Endothelial cell of umbilical vein (primary cell): ENCODE results near the gene NOL12. TPM values are rescaled to one million over a fixed set of nuclear protein-coding genes. Genes with fewer than 3 reads are reported as not detected.

Experiments used
- BruUV-seq: library from RNA; stranded (reverse); fragments of 400-500 nt; replicated peaks from 2 replicates; lab custom pipeline; 2021; lab: Mats Ljungman, UMichigan
- CTCF ChIA-PET: fragments of 300-600, 350-600 bp; sonication (Branson Sonifier 250); formaldehyde crosslinking; loops from one replicate; lab custom pipeline; 2021; ENCODE audit warnings: antibody characterized with exemption, inconsistent platforms; lab: Charles Lee
- POLR2A ChIA-PET: fragments of 300-600, 350-600 bp; sonication (Branson Sonifier 250); formaldehyde crosslinking; loops from one replicate; lab custom pipeline; 2021; ENCODE audit warnings: antibody characterized with exemption, inconsistent platforms; lab: Charles Lee
- DNase-seq: peaks from one replicate; pipeline ENCODE4 v3.0.0-alpha.2; 2011; ENCODE audit warnings: low read depth, low spot score
- FAIRE-seq: peaks from 2 replicates; lab custom pipeline; 2011; peaks lifted over from hg19 to GRCh38; lab: Jason Lieb, UNC
- H2AFZ ChIP-seq: 2 replicates; pipeline ENCODE4 v1.6.0; 2012; ENCODE audit warnings: low read depth, low read length, control low read depth, inconsistent platforms
- H3K27ac ChIP-seq: 2 replicates; pipeline ENCODE4 v1.5.1; 2011; ENCODE audit warnings: low read depth, mild to moderate bottlenecking, control low read depth, low read length, moderate library complexity; ENCODE audit not compliant: insufficient read depth
- H3K27me3 ChIP-seq, 2 experiments: 2 replicates each; pipeline versions ENCODE4 v1.6.0 to v1.6.1; 2011; ENCODE audit warnings: low read length in 2 of 2, mixed read lengths in 1 of 2; ENCODE audit not compliant: control insufficient read depth in 2 of 2, insufficient read depth in 2 of 2
- H3K36me3 ChIP-seq, 2 experiments: 2 replicates in 1 of 2; 3 replicates in 1 of 2; pipeline ENCODE4 v1.5.1; 2011; ENCODE audit warnings: low read length in 2 of 2, mild to moderate bottlenecking in 1 of 2, moderate library complexity in 1 of 2; ENCODE audit not compliant: control insufficient read depth in 2 of 2, insufficient read depth in 2 of 2; ENCODE audit errors: extremely low read depth in 1 of 2
- H3K4me1 ChIP-seq: 3 replicates; pipeline ENCODE4 v1.5.1; 2011; ENCODE audit warnings: mild to moderate bottlenecking, low read length; ENCODE audit not compliant: control insufficient read depth, insufficient read depth; ENCODE audit errors: extremely low read depth
- H3K4me2 ChIP-seq: 2 replicates; pipeline ENCODE4 v1.6.1; 2011; ENCODE audit warnings: low read length, control low read depth, mixed read lengths; ENCODE audit not compliant: insufficient read depth
- H3K4me3 ChIP-seq, 3 experiments: fragments of 200-600 bp in 1 of 3; sonication (generic), shearing (Covaris generic) in 1 of 3; replicated peaks in 1 of 3; 2 replicates each; pipeline ENCODE4 v1.5.1; 2011 to 2016; ENCODE audit warnings: control low read depth in 3 of 3, low read length in 3 of 3, mild to moderate bottlenecking in 2 of 3, inconsistent platforms in 1 of 3, low read depth in 1 of 3, moderate library complexity in 1 of 3; ENCODE audit not compliant: insufficient read depth in 1 of 3
- H3K79me2 ChIP-seq: 2 replicates; pipeline ENCODE4 v1.6.0; 2012; ENCODE audit warnings: low read length, inconsistent platforms; ENCODE audit not compliant: control insufficient read depth, insufficient read depth
- H3K9ac ChIP-seq: replicated peaks from 2 replicates; pipeline ENCODE3; 2011; ENCODE audit warnings: low read length, control low read depth; ENCODE audit not compliant: insufficient read depth; ENCODE audit errors: extremely low read depth
- H3K9me1 ChIP-seq: replicated peaks from 3 replicates; pipeline ENCODE4 v1.6.0; 2011; ENCODE audit warnings: mild to moderate bottlenecking, low read length; ENCODE audit not compliant: control insufficient read depth, insufficient read depth; ENCODE audit errors: extremely low read depth
- H3K9me3 ChIP-seq: replicated peaks from 2 replicates; pipeline ENCODE4 v1.5.1; 2012; ENCODE audit warnings: low read length, inconsistent platforms; ENCODE audit not compliant: control insufficient read depth, insufficient read depth
- H4K20me1 ChIP-seq: replicated peaks from 2 replicates; pipeline ENCODE3; 2011; ENCODE audit warnings: mild to moderate bottlenecking, low read length; ENCODE audit not compliant: control insufficient read depth, insufficient read depth; ENCODE audit errors: extremely low read depth
- CTCF ChIP-seq, 2 donors: IDR thresholded peaks; 1 replicate in 1 of 2; 2 replicates in 1 of 2; pipeline ENCODE4 v1.5.1; 2011; ENCODE audit warnings: low read length in 2 of 2, mild to moderate bottlenecking in 2 of 2, moderate library complexity in 2 of 2, control low read depth in 1 of 2, inconsistent platforms in 1 of 2, low read depth in 1 of 2; ENCODE audit not compliant: insufficient read depth in 1 of 2; ENCODE audit errors: extremely low read depth in 1 of 2
- GATA2 ChIP-seq: IDR thresholded peaks from 2 replicates; pipeline ENCODE4 v1.7.0; 2011; ENCODE audit warnings: low read depth, mild to moderate bottlenecking, moderate library complexity, mixed read lengths, low read length; ENCODE audit not compliant: insufficient read length, insufficient read depth
- JUN ChIP-seq: IDR thresholded peaks from 2 replicates; pipeline ENCODE4 v1.6.1; 2011; ENCODE audit warnings: borderline replicate concordance, low read depth; ENCODE audit not compliant: insufficient read length, insufficient read depth
- MAX ChIP-seq: IDR thresholded peaks from 2 replicates; pipeline ENCODE4 v1.6.1; 2011; ENCODE audit not compliant: insufficient read depth, insufficient read length
- MYC ChIP-seq: IDR thresholded peaks from one replicate; pipeline ENCODE4 v1.6.1; 2011; ENCODE audit warnings: mild to moderate bottlenecking, low read depth, low read length
- POLR2A ChIP-seq: IDR thresholded peaks from 2 replicates; pipeline ENCODE4 v1.6.1; 2012; ENCODE audit warnings: low read depth, mild to moderate bottlenecking, control low read depth, low read length
- POLR2AphosphoS5 ChIP-seq: IDR thresholded peaks from 2 replicates; pipeline ENCODE4 v1.6.1; 2012; ENCODE audit warnings: low read depth, mild to moderate bottlenecking, control low read depth, low read length, moderate library complexity; ENCODE audit not compliant: insufficient read depth
- dilution Hi-C: fragments of 300-500 bp; cut with MboI; formaldehyde crosslinking; loops from one replicate; pipeline ENCODE4 v1.15.0; 2019; ENCODE audit warnings: low sequenced_read_pairs; ENCODE audit not compliant: extremely low pct_ligation_motif_present
- intact Hi-C: fragments of 100-400 bp; cut with micrococcal nuclease; formaldehyde crosslinking; loops from one replicate; pipeline ENCODE4 v1.10.0; 2022
- polyA plus RNA-seq, 4 experiments: library from polyadenylated mRNA; depleted of rRNA in 3 of 4; stranded (reverse) in 3 of 4; unstranded in 1 of 4; fragments of >200 nt; gene quantifications; 2 replicates each; pipeline versions ENCODE4 v1.2.1 to v1.2.3, GENCODE V29; 2011 to 2012; ENCODE audit warnings: missing spikeins in 1 of 4
- total RNA-seq: library from RNA; stranded (reverse); gene quantifications from 2 replicates; pipeline ENCODE4 v1.2.3, GENCODE V29; 2021

Gene NOL12
- total and polyA plus RNA-seq, 2 donors (not counting 3 experiments of a cell fraction or from before 2014, with no cell fraction given), result 23.2 to 29.1 TPM

GRCh38 chr22:37661160-37661924 lies 24.8 kb upstream of the NOL12 start:
- DNase-seq (no peak), FAIRE-seq (peak; percentile 12)
- intact Hi-C loops, result no loop called here
- Histone ChIP-seq H3K9me1 (no peaks in the 10 kb centered on the region), H3K27me3 (no peaks in the 10 kb centered on the region), H3K9ac (no peak overlapping the region), H3K27ac (no peak overlapping the region), H3K9me3 (no peaks in the 10 kb centered on the region), H2AFZ (no peak overlapping the region), H3K4me2 (no peak overlapping the region), H3K79me2 (peaks cover 32% of the 10 kb centered on the region), H4K20me1 (no peaks in the 10 kb centered on the region), H3K4me1 (peaks cover 17% of the 10 kb centered on the region), H3K4me3 (no peak overlapping the region), H3K36me3 (peaks cover 0 to 10% of the 10 kb centered on the region in 2 experiments)
- POLR2A ChIA-PET, result interaction anchor here (1.2 kb wide), 1 partner anchor 20 kb away, joined by 5 read pairs; no protein-coding TSS in a partner anchor
- CTCF ChIA-PET, result interaction anchor here (0.6 to 8.6 kb wide), 11 partner anchors 10 to 202 kb away, joined by 3 to 220 read pairs (median 11); partner anchors contain the start of genes LGALS1 and NOL12
- dilution Hi-C loops, result no loop called here
- no TSS peak for BruUV-seq
- TF ChIP-seq CTCF (IDR thresholded peaks at IDR 0.05; ENCODE audit: extremely low read depth in 1 of 2, insufficient read depth in 1 of 2, low read depth in 1 of 2, low read length in 2 of 2) (peak; percentile 28 to 29), POLR2AphosphoS5 (no peak)

- intact Hi-C loops, result no loop called here
- Histone ChIP-seq H4K20me1 (no peaks in the 10 kb centered on the region), H3K4me3 (no peak overlapping the region), H3K4me1 (peaks cover 17% of the 10 kb centered on the region), H3K27me3 (no peaks in the 10 kb centered on the region), H3K9me1 (no peaks in the 10 kb centered on the region), H3K79me2 (peaks cover 32% of the 10 kb centered on the region), H3K36me3 (peaks cover 0 to 10% of the 10 kb centered on the region in 2 experiments), H3K4me2 (no peak overlapping the region), H3K9me3 (no peaks in the 10 kb centered on the region), H2AFZ (no peak overlapping the region), H3K9ac (no peak overlapping the region), H3K27ac (no peak overlapping the region)
- FAIRE-seq, result no peak
- ChIA-PET CTCF (interaction anchor here (1.4 to 8.6 kb wide), 8 partner anchors 9 to 201 kb away, joined by 5 to 220 read pairs (median 16); partner anchors contain the start of genes LGALS1 and NOL12), POLR2A (no interaction called here)
- no TSS peak for BruUV-seq
- dilution Hi-C loops, result no loop called here
- TF ChIP-seq MYC (no peak), POLR2A (no peak), GATA2 (no peak), MAX (no peak), JUN (no peak)
- DNase-seq, result no peak
These were observed 24.1 kb upstream of the NOL12 start for GRCh38 chr22:37662039-37662438.
